Effector memory CD4-positive, alpha-beta T cell (primary cell): ENCODE measurements around the gene DEPDC5.

Experiments used
- DNase-seq, 3 donors: peaks; one replicate each; pipeline ENCODE4 v3.0.0-alpha.2; 2020
- H3K27ac ChIP-seq: 2 replicates; pipeline ENCODE4 v1.7.0; 2013; ENCODE audit warnings: mild to moderate bottlenecking, low read length, moderate library complexity; ENCODE audit not compliant: insufficient read depth, poor library complexity, severe bottlenecking
- H3K27me3 ChIP-seq: replicated peaks from 2 replicates; pipeline ENCODE4 v1.7.0; 2013; ENCODE audit warnings: mild to moderate bottlenecking, low read length; ENCODE audit not compliant: insufficient read depth, control insufficient read depth, poor library complexity, severe bottlenecking
- H3K36me3 ChIP-seq: 2 replicates; pipeline ENCODE4 v1.7.0; 2013; ENCODE audit warnings: mild to moderate bottlenecking, low read length, moderate library complexity; ENCODE audit not compliant: control insufficient read depth, insufficient read depth
- H3K4me1 ChIP-seq: 2 replicates; pipeline ENCODE4 v1.7.0; 2013; ENCODE audit warnings: low read length, mild to moderate bottlenecking; ENCODE audit not compliant: control insufficient read depth, insufficient read depth, poor library complexity, severe bottlenecking
- H3K4me3 ChIP-seq: 2 replicates; pipeline ENCODE4 v1.7.0; 2013; ENCODE audit warnings: low read length, low read depth, mild to moderate bottlenecking; ENCODE audit not compliant: insufficient read depth, poor library complexity, severe bottlenecking
- H3K9me3 ChIP-seq: 2 replicates; pipeline ENCODE4 v1.7.0; 2013; ENCODE audit warnings: mild to moderate bottlenecking, low read length, moderate library complexity; ENCODE audit not compliant: control insufficient read depth

Gene DEPDC5

GRCh38 chr22:31743871-31744270, 9.9 kb upstream of the DEPDC5 start:
- Histone ChIP-seq H3K27ac (no peak overlapping the region), H3K9me3 (no peaks in the 10 kb centered on the region), H3K4me1 (peaks cover 7% of the 10 kb centered on the region), H3K36me3 (peaks cover 11% of the 10 kb centered on the region), H3K27me3 (no peaks in the 10 kb centered on the region), H3K4me3 (no peak overlapping the region)
- DNase-seq, result no peak

GRCh38 chr22:31747441-31747840, 6.4 kb upstream of the DEPDC5 start:
- Histone ChIP-seq H3K4me3 (no peak overlapping the region), H3K4me1 (peaks cover 18% of the 10 kb centered on the region), H3K27ac (no peak overlapping the region)

GRCh38 chr22:31748490-31748889, 5.3 kb upstream of the DEPDC5 start:
- peak overlapping the region; percentile 90 for H3K27ac ChIP-seq
- no peaks in the 10 kb centered on the region for H3K27me3 ChIP-seq
- H3K36me3 ChIP-seq, result peaks cover 11% of the 10 kb centered on the region
- no peaks in the 10 kb centered on the region for H3K9me3 ChIP-seq
- peaks cover 24% of the 10 kb centered on the region for H3K4me1 ChIP-seq
- no peak overlapping the region for H3K4me3 ChIP-seq
- DNase-seq, result no peak

More at GRCh38 chr22:31747441-31747840, 6.4 kb upstream of the DEPDC5 start:
- Histone ChIP-seq H3K36me3 (peaks cover 11% of the 10 kb centered on the region), H3K27me3 (no peaks in the 10 kb centered on the region), H3K9me3 (no peaks in the 10 kb centered on the region)
- no peak for DNase-seq

- no peaks in the 10 kb centered on the region for H3K9me3 ChIP-seq
- peak within 1 kb of the TSS; percentile 98 for H3K4me3 ChIP-seq
- H3K4me1 ChIP-seq, result peaks cover 31% of the 10 kb centered on the region
- no peaks in the 10 kb centered on the region for H3K27me3 ChIP-seq
- peaks cover 8% of the 10 kb centered on the region for H3K36me3 ChIP-seq
- DNase-seq, result peak; percentile 94 to 96 (median 94)
- peak within 1 kb of the TSS; percentile 90 for H3K27ac ChIP-seq
Observed at GRCh38 chr22:31749636-31750364, 4.0 kb upstream of the DEPDC5 start, which contains the start of gene PRR14L. Gene PRR14L, minus strand, starts transcription at chr22:31750132. Its CDS starts 11,272 bp downstream, at chr22:31738860.

GRCh38 chr22:31750365-31751284, 3.2 kb upstream of the DEPDC5 start:
- H3K27me3 ChIP-seq, result no peaks in the 10 kb centered on the region
- peaks cover 31% of the 10 kb centered on the region for H3K4me1 ChIP-seq
- peak overlapping the region; percentile 98 for H3K4me3 ChIP-seq
- H3K36me3 ChIP-seq, result peaks cover 8% of the 10 kb centered on the region
- H3K27ac ChIP-seq, result peak overlapping the region; percentile 90
- DNase-seq, result no peak
- H3K9me3 ChIP-seq, result no peaks in the 10 kb centered on the region

- Histone ChIP-seq H3K36me3 (peaks cover 8% of the 10 kb centered on the region), H3K9me3 (no peaks in the 10 kb centered on the region), H3K4me3 (no peak overlapping the region), H3K4me1 (peaks cover 31% of the 10 kb centered on the region), H3K27me3 (no peaks in the 10 kb centered on the region), H3K27ac (no peak overlapping the region)
- DNase-seq, result no peak
Observed at GRCh38 chr22:31752096-31752847, 1.5 kb upstream of the DEPDC5 start.

GRCh38 chr22:31753005-31753633, 700 bp upstream of the DEPDC5 start:
- Histone ChIP-seq H3K4me1 (peaks cover 31% of the 10 kb centered on the region), H3K4me3 (peak overlapping the region; percentile 56), H3K27ac (peak overlapping the region; percentile 84), H3K36me3 (no peaks in the 10 kb centered on the region), H3K27me3 (no peaks in the 10 kb centered on the region), H3K9me3 (no peaks in the 10 kb centered on the region)
- DNase-seq, result no peak

GRCh38 chr22:31754813-31755212, 994 bp downstream of the DEPDC5 start:
- peaks cover 18% of the 10 kb centered on the region for H3K4me1 ChIP-seq
- no peaks in the 10 kb centered on the region for H3K36me3 ChIP-seq
- no peaks in the 10 kb centered on the region for H3K27me3 ChIP-seq
- H3K9me3 ChIP-seq, result no peaks in the 10 kb centered on the region
- no peak overlapping the region for H3K4me3 ChIP-seq
- H3K27ac ChIP-seq, result no peak overlapping the region
- no peak for DNase-seq

GRCh38 chr22:31757265-31757664, 3.4 kb downstream of the DEPDC5 start:
- Histone ChIP-seq H3K36me3 (peaks cover 4% of the 10 kb centered on the region), H3K9me3 (no peaks in the 10 kb centered on the region), H3K27me3 (no peaks in the 10 kb centered on the region), H3K4me1 (peaks cover 13% of the 10 kb centered on the region), H3K4me3 (no peak overlapping the region), H3K27ac (no peak overlapping the region)
- DNase-seq, result no peak
